OCI-LY1 (cell line): Measurements from ENCODE around the gene GPR27.

Experiments
- H2AFZ ChIP-seq: fragments of 200-600 bp; sonication (generic), shearing (Covaris generic); 2 replicates; pipeline ENCODE4 v1.6.0; 2014; ENCODE audit warnings: antibody characterized with exemption, mild to moderate bottlenecking, low read length
- H3F3A ChIP-seq: fragments of 200-600 bp; sonication (generic), shearing (Covaris generic); 2 replicates; pipeline ENCODE4 v1.6.0; 2014; ENCODE audit warnings: mild to moderate bottlenecking, antibody characterized with exemption, low read length, moderate library complexity; ENCODE audit not compliant: insufficient read depth
- H3K27ac ChIP-seq: fragments of 200-600 bp; sonication (generic); 2 replicates; pipeline ENCODE4 v1.5.1; 2014; ENCODE audit warnings: low read length, mixed run types, mild to moderate bottlenecking, low read depth; ENCODE audit not compliant: poor library complexity, severe bottlenecking
- H3K27me3 ChIP-seq: fragments of 200-600 bp; sonication (generic); 2 replicates; pipeline ENCODE4 v1.6.0; 2014; ENCODE audit warnings: antibody characterized with exemption, mild to moderate bottlenecking, low read length, moderate library complexity; ENCODE audit not compliant: insufficient read depth
- H3K36me3 ChIP-seq: fragments of 200-600 bp; sonication (generic); 2 replicates; pipeline ENCODE4 v1.6.1; 2014; ENCODE audit warnings: mild to moderate bottlenecking, antibody characterized with exemption, low read length, moderate library complexity, mixed read lengths; ENCODE audit not compliant: insufficient read depth
- H3K4me1 ChIP-seq: fragments of 200-600 bp; sonication (generic); 2 replicates; pipeline ENCODE4 v1.5.1; 2014; ENCODE audit warnings: mild to moderate bottlenecking, low read length, moderate library complexity; ENCODE audit not compliant: insufficient read depth, severe bottlenecking
- H3K4me2 ChIP-seq: fragments of 200-600 bp; sonication (generic), shearing (Covaris generic); 2 replicates; pipeline ENCODE4 v1.6.1; 2014; ENCODE audit warnings: low read length
- H3K4me3 ChIP-seq: fragments of 200-600 bp; sonication (generic); 2 replicates; pipeline ENCODE4 v1.5.1; 2014; ENCODE audit warnings: low read length, low read depth, mild to moderate bottlenecking, mixed read lengths; ENCODE audit not compliant: poor library complexity, severe bottlenecking
- H3K79me2 ChIP-seq: fragments of 200-600 bp; shearing (Covaris generic); 2 replicates; pipeline ENCODE4 v1.6.1; 2016; ENCODE audit warnings: mixed run types, low read length, mixed read lengths; ENCODE audit not compliant: insufficient read depth
- H3K9ac ChIP-seq: fragments of 200-600 bp; sonication (generic), shearing (Covaris generic); 2 replicates; pipeline ENCODE4 v1.6.1; 2014; ENCODE audit warnings: mild to moderate bottlenecking, low read length, mixed read lengths
- H3K9me2 ChIP-seq: fragments of 200-600 bp; sonication (generic), shearing (Covaris generic); 2 replicates; pipeline ENCODE4 v1.6.1; 2014; ENCODE audit warnings: low read depth, mild to moderate bottlenecking, low read length, mixed read lengths
- H3K9me3 ChIP-seq: fragments of 200-600 bp; shearing (Covaris generic); 2 replicates; pipeline ENCODE4 v1.6.1; 2014; ENCODE audit warnings: low read length, mixed read lengths
- H4K20me1 ChIP-seq: fragments of 200-600 bp; sonication (generic), shearing (Covaris generic); 2 replicates; pipeline ENCODE4 v1.6.0; 2016; ENCODE audit warnings: mild to moderate bottlenecking, low read length; ENCODE audit not compliant: insufficient read depth
- CTCF ChIP-seq: fragments of 200-600 bp; sonication (generic), shearing (Covaris generic); IDR thresholded peaks from 2 replicates; pipeline ENCODE4 v1.5.1; 2017; ENCODE audit warnings: mild to moderate bottlenecking, antibody characterized with exemption, low read length, moderate library complexity, mixed read lengths
- EZH2 ChIP-seq: fragments of 200-600 bp; sonication (generic), shearing (Covaris generic); IDR thresholded peaks from 2 replicates; pipeline ENCODE4 v1.8.0; 2017; ENCODE audit warnings: borderline replicate concordance, mixed run types, mild to moderate bottlenecking, antibody characterized with exemption, low read length, moderate library complexity, mixed read lengths

Gene GPR27

GRCh38 chr3:71707595-71707994 is 46.1 kb upstream of the GPR27 start:
- Histone ChIP-seq H3K27ac (no peak overlapping the region), H3K4me2 (no peak overlapping the region), H3K4me1 (no peaks in the 10 kb centered on the region), H2AFZ (no peak overlapping the region), H3K27me3 (0 out of 2 replicates have a peak, but pooled peaks cover 3% of the 10 kb centered on the region), H3K9ac (no peak overlapping the region), H4K20me1 (no peaks in the 10 kb centered on the region), H3K79me2 (no peaks in the 10 kb centered on the region), H3K9me3 (no peaks in the 10 kb centered on the region), H3K36me3 (no peaks in the 10 kb centered on the region), H3K4me3 (no peak overlapping the region), H3K9me2 (no peaks in the 10 kb centered on the region), H3F3A (no peaks in the 10 kb centered on the region)
- TF ChIP-seq CTCF = no peak
- TF ChIP-seq EZH2 = no peak

- Histone ChIP-seq H3K9me2 (no peaks in the 10 kb centered on the region), H3F3A (no peaks in the 10 kb centered on the region), H3K79me2 (no peaks in the 10 kb centered on the region), H3K27ac (no peak overlapping the region), H3K9me3 (no peaks in the 10 kb centered on the region), H3K4me1 (no peaks in the 10 kb centered on the region), H4K20me1 (no peaks in the 10 kb centered on the region), H3K9ac (no peak overlapping the region), H3K27me3 (0 out of 2 replicates have a peak, but pooled peaks cover 3% of the 10 kb centered on the region), H3K4me3 (no peak overlapping the region), H2AFZ (no peak overlapping the region), H3K4me2 (no peak overlapping the region), H3K36me3 (no peaks in the 10 kb centered on the region)
- TF ChIP-seq CTCF (no peak), EZH2 (no peak)
Measured at GRCh38 chr3:71708476-71709105, 45.1 kb upstream of the GPR27 start.

- Histone ChIP-seq H3K4me1 (no peaks in the 10 kb centered on the region), H4K20me1 (no peaks in the 10 kb centered on the region), H3K27me3 (0 out of 2 replicates have a peak, but pooled peaks cover 3% of the 10 kb centered on the region), H3K9me2 (no peaks in the 10 kb centered on the region), H3K4me3 (no peak overlapping the region), H3K79me2 (no peaks in the 10 kb centered on the region), H2AFZ (no peak overlapping the region), H3F3A (no peaks in the 10 kb centered on the region), H3K9me3 (no peaks in the 10 kb centered on the region), H3K4me2 (no peak overlapping the region), H3K36me3 (no peaks in the 10 kb centered on the region), H3K9ac (no peak overlapping the region), H3K27ac (no peak overlapping the region)
- TF ChIP-seq EZH2 (no peak), CTCF (no peak)
Measured at GRCh38 chr3:71709908-71710511, 43.6 kb upstream of the GPR27 start.
